Smooth muscle cell (in vitro differentiated cells): ENCODE measurements around the gene TRPM5. TPM values are rescaled to one million over a fixed set of nuclear protein-coding genes. Genes with fewer than 3 reads are reported as not detected.

Experiments used
- DNase-seq: peaks from one replicate; lab custom pipeline; 2025; ENCODE audit not compliant: unreplicated experiment; lab: John Stamatoyannopoulos, UW
- H2AFZ ChIP-seq: fragments of 200-600 bp; sonication (generic); 2 replicates; pipeline ENCODE4 v1.6.0; 2016; ENCODE audit warnings: antibody characterized with exemption, low read depth, mild to moderate bottlenecking
- H3F3A ChIP-seq: fragments of 200-600 bp; sonication (generic); 2 replicates; pipeline ENCODE4 v1.6.0; 2017; ENCODE audit warnings: antibody characterized with exemption, low read depth
- H3K27ac ChIP-seq: fragments of 200-600 bp; sonication (generic); 2 replicates; pipeline ENCODE4 v1.5.1; 2016; ENCODE audit warnings: low read depth, mild to moderate bottlenecking
- H3K27me3 ChIP-seq: fragments of 200-600 bp; sonication (generic); 2 replicates; pipeline ENCODE4 v1.6.1; 2016; ENCODE audit warnings: low read depth, mild to moderate bottlenecking
- H3K36me3 ChIP-seq: fragments of 200-600 bp; sonication (generic); 2 replicates; pipeline ENCODE4 v1.5.1; 2016; ENCODE audit warnings: low read depth
- H3K4me1 ChIP-seq: fragments of 200-600 bp; sonication (generic); 2 replicates; pipeline ENCODE4 v1.5.1; 2016; ENCODE audit warnings: low read depth
- H3K4me2 ChIP-seq: fragments of 200-600 bp; sonication (generic); 2 replicates; pipeline ENCODE4 v1.6.0; 2016; ENCODE audit warnings: mild to moderate bottlenecking
- H3K4me3 ChIP-seq: fragments of 200-600 bp; sonication (generic); 2 replicates; pipeline ENCODE4 v1.5.1; 2016; ENCODE audit warnings: mild to moderate bottlenecking
- H3K79me2 ChIP-seq: fragments of 200-600 bp; sonication (generic); 2 replicates; pipeline ENCODE4 v1.6.0; 2016; ENCODE audit warnings: low read depth, mild to moderate bottlenecking
- H3K9ac ChIP-seq: fragments of 200-600 bp; sonication (generic); 2 replicates; pipeline ENCODE4 v1.6.0; 2016; ENCODE audit warnings: low read depth
- H3K9me3 ChIP-seq: fragments of 200-600 bp; sonication (generic); replicated peaks from 2 replicates; pipeline ENCODE4 v1.5.1; 2016; ENCODE audit warnings: low read depth
- H4K20me1 ChIP-seq: fragments of 200-600 bp; sonication (generic); 2 replicates; pipeline ENCODE4 v1.6.0; 2016; ENCODE audit warnings: low read depth
- WGBS: methylation state at CpG from one replicate; pipeline ENCODE4 v1.1.7; 2016; ENCODE audit warnings: low lambda C conversion rate; 5-methylcytosine and 5-hydroxymethylcytosine counted together
- polyA plus RNA-seq: library from polyadenylated mRNA; unstranded; fragments of >200 nt; fragmentation: Nextera tagmentation; extraction: Ambion mirVana; gene quantifications from 2 replicates; pipeline ENCODE4 v1.2.1, GENCODE V29; 2016
- total RNA-seq: library from RNA; depleted of rRNA; stranded (reverse); fragments of >200 nt; gene quantifications from 2 replicates; pipeline ENCODE4 v1.2.3, GENCODE V29; 2014
- TF ChIP-seq, protein P1 (sequence below): fragments of 200-600 bp; sonication (generic); IDR thresholded peaks from 2 replicates; pipeline ENCODE4 v1.5.1; 2017; ENCODE audit warnings: borderline replicate concordance, mild to moderate bottlenecking, antibody characterized with exemption; ENCODE audit not compliant: insufficient read depth, poor library complexity, severe bottlenecking

TRPM5 gene
- total and polyA plus RNA-seq, 2 experiments from 2014 or later = not detected

DNA sequence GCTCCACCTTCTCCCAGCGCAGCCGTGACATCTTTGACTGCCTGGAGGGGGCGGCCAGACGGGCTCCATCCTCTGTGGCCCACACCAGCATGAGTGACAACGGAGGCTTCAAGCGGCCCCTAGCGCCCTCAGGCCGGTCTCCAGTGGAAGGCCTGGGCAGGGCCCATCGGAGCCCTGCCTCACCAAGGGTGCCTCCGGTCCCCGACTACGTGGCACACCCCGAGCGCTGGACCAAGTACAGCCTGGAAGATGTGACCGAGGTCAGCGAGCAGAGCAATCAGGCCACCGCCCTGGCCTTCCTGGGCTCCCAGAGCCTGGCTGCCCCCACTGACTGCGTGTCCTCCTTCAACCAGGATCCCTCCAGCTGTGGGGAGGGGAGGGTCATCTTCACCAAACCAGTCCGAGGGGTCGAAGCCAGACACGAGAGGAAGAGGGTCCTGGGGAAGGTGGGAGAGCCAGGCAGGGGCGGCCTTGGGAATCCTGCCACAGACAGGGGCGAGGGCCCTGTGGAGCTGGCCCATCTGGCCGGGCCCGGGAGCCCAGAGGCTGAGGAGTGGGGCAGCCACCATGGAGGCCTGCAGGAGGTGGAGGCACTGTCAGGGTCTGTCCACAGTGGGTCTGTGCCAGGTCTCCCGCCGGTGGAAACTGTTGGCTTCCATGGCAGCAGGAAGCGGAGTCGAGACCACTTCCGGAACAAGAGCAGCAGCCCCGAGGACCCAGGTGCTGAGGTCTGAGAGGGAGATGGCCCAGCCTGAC is 41.2 kb downstream of the TRPM5 start:
- WGBS = 94% methylated on average over 31 of the region's 31 CpGs
- DNase-seq = no peak
- H3K27ac ChIP-seq = no peak overlapping the region
- no peaks in the 10 kb centered on the region for H3K27me3 ChIP-seq
- H3F3A ChIP-seq = peaks cover 9% of the 10 kb centered on the region
- H3K4me2 ChIP-seq = no peak overlapping the region
- H4K20me1 ChIP-seq = no peaks in the 10 kb centered on the region
- H3K79me2 ChIP-seq = peaks cover 18% of the 10 kb centered on the region
- no peak overlapping the region for H3K4me3 ChIP-seq
- no peak overlapping the region for H2AFZ ChIP-seq
- H3K36me3 ChIP-seq = no peaks in the 10 kb centered on the region
- peaks cover 13% of the 10 kb centered on the region for H3K4me1 ChIP-seq
- H3K9ac ChIP-seq = no peak overlapping the region
- no peaks in the 10 kb centered on the region for H3K9me3 ChIP-seq
- TF ChIP-seq, protein P1, sequence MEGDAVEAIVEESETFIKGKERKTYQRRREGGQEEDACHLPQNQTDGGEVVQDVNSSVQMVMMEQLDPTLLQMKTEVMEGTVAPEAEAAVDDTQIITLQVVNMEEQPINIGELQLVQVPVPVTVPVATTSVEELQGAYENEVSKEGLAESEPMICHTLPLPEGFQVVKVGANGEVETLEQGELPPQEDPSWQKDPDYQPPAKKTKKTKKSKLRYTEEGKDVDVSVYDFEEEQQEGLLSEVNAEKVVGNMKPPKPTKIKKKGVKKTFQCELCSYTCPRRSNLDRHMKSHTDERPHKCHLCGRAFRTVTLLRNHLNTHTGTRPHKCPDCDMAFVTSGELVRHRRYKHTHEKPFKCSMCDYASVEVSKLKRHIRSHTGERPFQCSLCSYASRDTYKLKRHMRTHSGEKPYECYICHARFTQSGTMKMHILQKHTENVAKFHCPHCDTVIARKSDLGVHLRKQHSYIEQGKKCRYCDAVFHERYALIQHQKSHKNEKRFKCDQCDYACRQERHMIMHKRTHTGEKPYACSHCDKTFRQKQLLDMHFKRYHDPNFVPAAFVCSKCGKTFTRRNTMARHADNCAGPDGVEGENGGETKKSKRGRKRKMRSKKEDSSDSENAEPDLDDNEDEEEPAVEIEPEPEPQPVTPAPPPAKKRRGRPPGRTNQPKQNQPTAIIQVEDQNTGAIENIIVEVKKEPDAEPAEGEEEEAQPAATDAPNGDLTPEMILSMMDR = no peak

DNA sequence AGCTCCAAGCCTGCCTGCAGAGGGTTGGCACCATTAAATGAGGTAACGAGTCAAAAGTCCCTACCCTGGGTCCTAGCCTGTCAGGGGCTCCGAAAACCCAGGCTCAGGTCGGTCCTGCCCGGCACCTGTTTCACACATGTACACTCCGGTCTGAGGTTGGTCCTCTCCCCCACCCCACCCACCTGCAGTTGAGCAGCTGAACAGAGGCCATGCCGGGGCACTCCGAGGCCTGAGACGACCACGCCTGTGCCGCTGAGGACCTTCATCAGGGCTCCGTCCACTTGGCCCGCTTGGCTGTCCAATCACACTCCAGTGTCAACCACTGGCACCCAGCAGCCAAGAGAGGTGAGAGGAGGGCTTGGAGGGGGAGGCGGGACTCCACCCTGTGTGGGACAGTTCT is 42.2 kb downstream of the TRPM5 start:
- no peak overlapping the region for H2AFZ ChIP-seq
- no peak overlapping the region for H3K9ac ChIP-seq
- DNase-seq = no peak
- H3K27ac ChIP-seq = no peak overlapping the region
- H3K4me1 ChIP-seq = peaks cover 13% of the 10 kb centered on the region
- WGBS = 99% methylated on average over 13 of the region's 13 CpGs
- H3K79me2 ChIP-seq = peaks cover 18% of the 10 kb centered on the region
- H4K20me1 ChIP-seq = no peaks in the 10 kb centered on the region
- H3K4me2 ChIP-seq = peak overlapping the region; percentile 95
- no peaks in the 10 kb centered on the region for H3K9me3 ChIP-seq
- no peaks in the 10 kb centered on the region for H3K27me3 ChIP-seq
- H3F3A ChIP-seq = peaks cover 14% of the 10 kb centered on the region
- no peaks in the 10 kb centered on the region for H3K36me3 ChIP-seq
- TF ChIP-seq, protein P1 = no peak
- no peak overlapping the region for H3K4me3 ChIP-seq

DNA sequence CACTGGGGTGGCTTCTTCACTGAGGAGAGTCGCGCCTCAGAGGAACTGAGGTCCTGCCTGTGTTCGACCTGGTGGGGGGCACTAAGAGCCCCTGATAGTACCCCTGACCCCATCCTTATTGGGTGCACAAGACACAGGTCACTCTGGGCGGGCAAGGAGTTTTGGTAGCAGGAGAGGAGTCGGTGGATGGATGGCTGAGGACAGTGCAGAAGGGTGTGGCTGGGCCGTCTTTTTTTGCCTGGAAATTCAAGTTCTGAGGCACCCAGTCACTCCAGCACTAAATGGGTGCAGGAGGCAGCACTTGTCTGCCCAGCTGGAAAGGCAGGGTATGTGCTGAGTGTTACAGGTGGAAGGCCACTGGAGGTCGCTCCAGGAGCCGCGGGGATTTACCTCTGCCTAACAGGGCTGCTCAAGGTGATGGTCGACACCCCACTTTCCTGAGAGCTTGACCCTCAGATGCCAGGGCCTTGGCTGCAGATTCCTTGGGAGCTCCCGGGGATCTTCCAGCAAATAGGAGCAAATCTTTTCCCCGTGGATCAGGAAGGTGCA is 42.8 kb downstream of the TRPM5 start:
- WGBS = 59% methylated on average over 12 of the region's 12 CpGs
- peak overlapping the region; percentile 95 for H3K4me2 ChIP-seq
- peaks cover 17% of the 10 kb centered on the region for H3F3A ChIP-seq
- no peaks in the 10 kb centered on the region for H3K27me3 ChIP-seq
- no peak for DNase-seq
- peak overlapping the region; percentile 79 for H3K27ac ChIP-seq
- no peaks in the 10 kb centered on the region for H3K36me3 ChIP-seq
- no peaks in the 10 kb centered on the region for H3K9me3 ChIP-seq
- peaks cover 18% of the 10 kb centered on the region for H3K79me2 ChIP-seq
- H2AFZ ChIP-seq = no peak overlapping the region
- no peaks in the 10 kb centered on the region for H4K20me1 ChIP-seq
- peak overlapping the region; percentile 96 for H3K4me3 ChIP-seq
- TF ChIP-seq, protein P1 = no peak
- H3K4me1 ChIP-seq = peaks cover 13% of the 10 kb centered on the region
- H3K9ac ChIP-seq = peak overlapping the region; percentile 96
